K562 (cell line): ENCODE measurements around the gene GPR3. TPM values are rescaled to one million over a fixed set of nuclear protein-coding genes. Genes with fewer than 3 reads are reported as not detected.

Experiments
- ATAC-seq: fragments of 200-7000 bp; cut with Tn5 transposase; 3 replicates; pipeline ENCODE4 v1.9.1; 2020; ENCODE audit warnings: moderate library complexity
- BruUV-seq: library from RNA; stranded (reverse); fragments of 400-500 nt; replicated peaks from 2 replicates; lab custom pipeline; 2021; lab: Mats Ljungman, UMichigan
- CTCF ChIA-PET: fragments of 300-600 bp; formaldehyde crosslinking; extraction: SDS; loops from one replicate; lab custom pipeline; 2021; ENCODE audit warnings: low intra/inter-chr PET ratio; lab: Yijun Ruan, JAX
- POLR2A ChIA-PET: fragments of 300-600, 350-650 bp; sonication (Branson Sonifier 250); formaldehyde crosslinking; extraction: SDS; loops from one replicate; lab custom pipeline; 2021; ENCODE audit warnings: antibody characterized with exemption, inconsistent platforms; lab: Yijun Ruan, JAX
- DNase-seq, 4 experiments: peaks; one replicate each; pipeline versions ENCODE4 v3.0.0 to v3.0.0-alpha.2; 2011 to 2018; ENCODE audit warnings: low spot score in 3 of 4, mixed read lengths in 3 of 4; ENCODE audit errors: extremely low read depth in 1 of 4
- FAIRE-seq: peaks from 2 replicates; lab custom pipeline; 2011; peaks lifted over from hg19 to GRCh38; lab: Jason Lieb, UNC
- H2AFZ ChIP-seq: 2 replicates; pipeline ENCODE4 v1.6.0; 2011; ENCODE audit warnings: low read depth, low read length, control low read depth, inconsistent platforms
- H3K27ac ChIP-seq: fragments of 200-600 bp; 3 replicates; pipeline ENCODE4 v1.8.0; 2011; ENCODE audit warnings: low read depth, mild to moderate bottlenecking, control low read depth, inconsistent platforms, low read length, moderate library complexity, mixed read lengths; ENCODE audit errors: extremely low read depth
- H3K27me3 ChIP-seq, 2 experiments: fragments of 300-600 bp in 1 of 2; 2 replicates in 1 of 2; 3 replicates in 1 of 2; pipeline versions ENCODE4 v1.6.0 to v1.8.0; 2011; ENCODE audit warnings: inconsistent platforms in 2 of 2, low read length in 2 of 2, mild to moderate bottlenecking in 1 of 2, mixed read lengths in 1 of 2, moderate library complexity in 1 of 2; ENCODE audit not compliant: control insufficient read depth in 2 of 2, insufficient read depth in 2 of 2
- H3K36me3 ChIP-seq: fragments of 300-600 bp; 3 replicates; pipeline ENCODE4 v1.8.0; 2011; ENCODE audit warnings: mild to moderate bottlenecking, low read length, inconsistent platforms; ENCODE audit not compliant: control insufficient read depth, insufficient read depth
- H3K4me1 ChIP-seq, 2 experiments: fragments of 200-600 bp in 1 of 2; replicated peaks in 1 of 2; 2 replicates in 1 of 2; 3 replicates in 1 of 2; pipeline versions ENCODE4 v1.5.1 to v1.8.0; 2011; ENCODE audit warnings: inconsistent platforms in 2 of 2, low read length in 2 of 2, mild to moderate bottlenecking in 1 of 2, mixed read lengths in 1 of 2, moderate library complexity in 1 of 2; ENCODE audit not compliant: control insufficient read depth in 2 of 2, insufficient read depth in 2 of 2
- H3K4me2 ChIP-seq: 2 replicates; pipeline ENCODE4 v1.6.1; 2011; ENCODE audit warnings: low read length, control low read depth, inconsistent platforms, mixed read lengths; ENCODE audit not compliant: insufficient read depth
- H3K4me3 ChIP-seq: fragments of 200-600 bp; sonication (generic), shearing (Covaris generic); 2 replicates; pipeline ENCODE4 v1.5.1; 2016; ENCODE audit warnings: control low read depth, inconsistent platforms
- H3K79me2 ChIP-seq: fragments of 200-600 bp; 3 replicates; pipeline ENCODE4 v1.8.0; 2011; ENCODE audit warnings: low read length, inconsistent platforms; ENCODE audit not compliant: control insufficient read depth, insufficient read depth
- H3K9ac ChIP-seq, 2 experiments: 2 replicates each; pipeline versions ENCODE4 v1.6.0 to v1.6.1; 2011; ENCODE audit warnings: low read depth in 2 of 2, low read length in 2 of 2, control low read depth in 1 of 2, inconsistent platforms in 1 of 2, mild to moderate bottlenecking in 1 of 2, mixed read lengths in 1 of 2; ENCODE audit not compliant: insufficient read depth in 1 of 2
- H3K9me1 ChIP-seq: one replicate; pipeline ENCODE4 v1.6.0; 2011; ENCODE audit warnings: inconsistent platforms, mild to moderate bottlenecking, low read length, moderate library complexity; ENCODE audit not compliant: control insufficient read depth, insufficient read depth
- H3K9me3 ChIP-seq: replicated peaks from 2 replicates; pipeline ENCODE4 v1.5.1; 2011; ENCODE audit warnings: low read depth, low read length, inconsistent platforms; ENCODE audit not compliant: control insufficient read depth, insufficient read depth
- H4K20me1 ChIP-seq: replicated peaks from 2 replicates; pipeline ENCODE4 v1.6.1; 2011; ENCODE audit warnings: low read length, inconsistent platforms, mixed read lengths; ENCODE audit not compliant: control insufficient read depth, insufficient read depth
- CBX1 ChIP-seq: sonication (generic); IDR thresholded peaks from 2 replicates; pipeline ENCODE4 v1.6.1; 2016; ENCODE audit warnings: antibody characterized with exemption, low read depth, mild to moderate bottlenecking
- DPF2 ChIP-seq: fragments of 450-650 bp; IDR thresholded peaks from 2 replicates; pipeline ENCODE4 v1.6.1; 2016
- GATA2 ChIP-seq: sonication (generic); formaldehyde crosslinking; IDR thresholded peaks from 2 replicates; pipeline ENCODE4 v1.4.0; 2020; ENCODE audit warnings: mild to moderate bottlenecking, missing genetic modification reagents
- ZNF165 ChIP-seq: fragments of 250-450 bp; sonication (Bioruptor Pico); IDR thresholded peaks from 2 replicates; pipeline ENCODE4 v1.4.0; 2020; ENCODE audit warnings: borderline replicate concordance
- ZNF23 ChIP-seq: fragments of 250-450 bp; sonication (Bioruptor Pico); IDR thresholded peaks from 2 replicates; pipeline ENCODE4 v1.4.0; 2020; ENCODE audit warnings: mild to moderate bottlenecking
- ZNF253 ChIP-seq: fragments of 250-450 bp; sonication (Bioruptor Pico); conservative IDR thresholded peaks from 2 replicates; pipeline ENCODE4 v1.6.1; 2021; ENCODE audit warnings: mild to moderate bottlenecking
- ZNF717 ChIP-seq: fragments of 250-450 bp; sonication (Bioruptor Pico); IDR thresholded peaks from 2 replicates; pipeline ENCODE4 v1.5.0; 2021
- WGBS: fragments of 100-300 bp; shearing (Covaris generic); methylation state at CpG from one replicate; pipeline ENCODE4 v1.1.6; 2016; ENCODE audit warnings: low coverage, mixed read lengths; ENCODE audit not compliant: insufficient coverage; ENCODE audit errors: missing lambda C conversion rate; 5-methylcytosine and 5-hydroxymethylcytosine counted together
- in situ Hi-C: fragments of 300-500 bp; cut with MboI; formaldehyde crosslinking; loops from 4 replicates; pipeline ENCODE4 v1.15.0; 2018; ENCODE audit warnings: inconsistent platforms, mixed read lengths
- intact Hi-C: fragments of 100-400 bp; cut with micrococcal nuclease; formaldehyde crosslinking; loops from 2 replicates; pipeline ENCODE4 v1.14.2; 2022
- polyA plus RNA-seq, 8 experiments: library from polyadenylated mRNA; depleted of rRNA in 4 of 8; stranded (reverse) in 5 of 8; unstranded in 3 of 8; fragments of >200 nt; fragmentation: Nextera tagmentation in 2 of 8; fragmentation: Illumina TruSeq in 1 of 8; extraction: Ambion mirVana in 2 of 8; extraction: Trizol in 1 of 8; gene quantifications; 2 replicates each; pipeline versions ENCODE4 v1.2.1 to v1.2.3, GENCODE V29; 2011 to 2014; ENCODE audit warnings: inconsistent platforms in 1 of 8, missing spikeins in 1 of 8
- total RNA-seq, 7 experiments: library from RNA; depleted of rRNA in 6 of 7; stranded (reverse); fragments of >200 nt in 6 of 7; fragmentation: Illumina TruSeq in 2 of 7; extraction: Trizol in 2 of 7; gene quantifications; 2 replicates each; pipeline versions ENCODE4 v1.2.1 to v1.2.3, GENCODE V29; 2011 to 2021; ENCODE audit warnings: low replicate concordance in 1 of 7
- TF ChIP-seq, protein P1 (sequence below): fragments of 250-450 bp; sonication (Bioruptor Pico); IDR thresholded peaks from 2 replicates; pipeline ENCODE4 v1.4.0; 2020; ENCODE audit warnings: mild to moderate bottlenecking, moderate library complexity
- TF ChIP-seq, protein P2 (sequence below): sonication (generic); formaldehyde crosslinking; IDR thresholded peaks from 2 replicates; pipeline ENCODE4 v1.8.1; 2023; ENCODE audit warnings: mild to moderate bottlenecking, missing genetic modification reagents
- TF ChIP-seq, protein P3 (sequence below): fragments of 200-400 bp; formaldehyde crosslinking; IDR thresholded peaks from 2 replicates; pipeline ENCODE4 v1.6.1; 2017; ENCODE audit warnings: mild to moderate bottlenecking, low read depth, low read length, moderate library complexity
- TF ChIP-seq, protein P4 (sequence below): sonication (generic); formaldehyde crosslinking; IDR thresholded peaks from 2 replicates; pipeline ENCODE4 v1.8.1; 2023; ENCODE audit warnings: mild to moderate bottlenecking, missing genetic modification reagents
- TF ChIP-seq, protein P5 (sequence below): fragments of 250-450 bp; sonication (Bioruptor Pico); IDR thresholded peaks from 2 replicates; pipeline ENCODE4 v1.8.0; 2022; ENCODE audit warnings: moderate library complexity, mild to moderate bottlenecking, inconsistent platforms

Gene GPR3
- total and polyA plus RNA-seq, 9 of the 15 experiments (the other 6 are each of a cell fraction or from before 2014, with no cell fraction given) = 0.24 to 11.5 (median 3.7) TPM

DNA sequence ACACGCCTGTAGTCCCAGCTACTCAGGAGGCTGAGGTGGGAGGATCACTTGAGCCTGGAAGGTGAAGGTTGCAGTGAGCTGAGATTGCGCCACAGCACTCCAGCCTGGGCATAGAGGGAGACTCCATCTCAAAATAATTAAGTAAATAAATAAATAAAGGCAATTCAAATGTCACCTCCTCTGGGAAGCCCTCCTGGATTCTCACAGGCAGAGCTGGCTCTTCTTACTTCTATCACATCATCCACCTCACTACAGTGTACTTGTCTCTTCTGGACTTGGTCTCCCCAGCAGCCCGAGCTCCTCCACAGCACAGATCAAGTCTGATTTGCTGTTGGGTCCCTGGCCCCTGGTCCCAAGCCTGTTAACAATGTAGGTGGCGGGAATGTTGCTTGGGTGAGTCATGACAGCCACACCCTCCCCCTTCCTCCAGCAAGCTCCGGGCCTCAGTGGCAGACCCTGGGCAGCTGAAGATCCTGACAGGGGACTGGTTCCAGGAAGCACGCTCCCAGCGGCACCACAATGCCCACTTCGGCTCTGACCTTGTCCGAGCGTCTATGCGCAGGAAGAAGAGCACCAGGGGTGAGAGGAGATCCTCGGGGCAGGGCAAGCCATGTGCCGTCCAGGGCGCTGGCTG lies 45.3 kb upstream of the GPR3 start:
- Histone ChIP-seq H3K4me3 (no peak overlapping the region), H3K36me3 (no peaks in the 10 kb centered on the region), H3K9me1 (no peaks in the 10 kb centered on the region), H3K79me2 (no peaks in the 10 kb centered on the region; the same call in 2 of the 3 replicates), H3K9me3 (no peaks in the 10 kb centered on the region), H2AFZ (no peak overlapping the region), H3K27ac (no peak overlapping the region), H3K4me1 (peaks cover 32 to 59% of the 10 kb centered on the region in 2 experiments), H3K27me3 (no peaks in the 10 kb centered on the region), H3K9ac (peak overlapping the region in 1 of 2 experiments; percentile 81; a peak in 2 of 4 replicates), H3K4me2 (no peak overlapping the region), H4K20me1 (no peaks in the 10 kb centered on the region)
- POLR2A ChIA-PET = interaction anchor here (0.6 to 1.0 kb wide), 3 partner anchors 15 to 20 kb away, joined by 3 to 4 read pairs (median 3); no protein-coding TSS in a partner anchor
- DNase-seq (peak in 3 of 4 experiments; percentile 40 to 54 (median 53)), ATAC-seq (no peak), FAIRE-seq (no peak)
- intact Hi-C loops (no loop called here), in situ Hi-C loops (no loop called here)
- no TSS peak for BruUV-seq
- CTCF ChIA-PET = no interaction called here
- WGBS = 77% methylated on average over 13 of the region's 14 CpGs
- TF ChIP-seq ZNF253 = no peak
- TF ChIP-seq, protein P1, sequence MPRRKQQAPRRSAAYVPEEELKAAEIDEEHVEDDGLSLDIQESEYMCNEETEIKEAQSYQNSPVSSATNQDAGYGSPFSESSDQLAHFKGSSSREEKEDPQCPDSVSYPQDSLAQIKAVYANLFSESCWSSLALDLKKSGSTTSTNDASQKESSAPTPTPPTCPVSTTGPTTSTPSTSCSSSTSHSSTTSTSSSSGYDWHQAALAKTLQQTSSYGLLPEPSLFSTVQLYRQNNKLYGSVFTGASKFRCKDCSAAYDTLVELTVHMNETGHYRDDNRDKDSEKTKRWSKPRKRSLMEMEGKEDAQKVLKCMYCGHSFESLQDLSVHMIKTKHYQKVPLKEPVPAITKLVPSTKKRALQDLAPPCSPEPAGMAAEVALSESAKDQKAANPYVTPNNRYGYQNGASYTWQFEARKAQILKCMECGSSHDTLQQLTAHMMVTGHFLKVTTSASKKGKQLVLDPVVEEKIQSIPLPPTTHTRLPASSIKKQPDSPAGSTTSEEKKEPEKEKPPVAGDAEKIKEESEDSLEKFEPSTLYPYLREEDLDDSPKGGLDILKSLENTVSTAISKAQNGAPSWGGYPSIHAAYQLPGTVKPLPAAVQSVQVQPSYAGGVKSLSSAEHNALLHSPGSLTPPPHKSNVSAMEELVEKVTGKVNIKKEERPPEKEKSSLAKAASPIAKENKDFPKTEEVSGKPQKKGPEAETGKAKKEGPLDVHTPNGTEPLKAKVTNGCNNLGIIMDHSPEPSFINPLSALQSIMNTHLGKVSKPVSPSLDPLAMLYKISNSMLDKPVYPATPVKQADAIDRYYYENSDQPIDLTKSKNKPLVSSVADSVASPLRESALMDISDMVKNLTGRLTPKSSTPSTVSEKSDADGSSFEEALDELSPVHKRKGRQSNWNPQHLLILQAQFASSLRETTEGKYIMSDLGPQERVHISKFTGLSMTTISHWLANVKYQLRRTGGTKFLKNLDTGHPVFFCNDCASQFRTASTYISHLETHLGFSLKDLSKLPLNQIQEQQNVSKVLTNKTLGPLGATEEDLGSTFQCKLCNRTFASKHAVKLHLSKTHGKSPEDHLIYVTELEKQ (CRISPR knock-in tag) = no peak
- no peak for TF ChIP-seq ZNF23
- TF ChIP-seq ZNF165 (CRISPR knock-in tag) = no peak
- TF ChIP-seq, protein P2, sequence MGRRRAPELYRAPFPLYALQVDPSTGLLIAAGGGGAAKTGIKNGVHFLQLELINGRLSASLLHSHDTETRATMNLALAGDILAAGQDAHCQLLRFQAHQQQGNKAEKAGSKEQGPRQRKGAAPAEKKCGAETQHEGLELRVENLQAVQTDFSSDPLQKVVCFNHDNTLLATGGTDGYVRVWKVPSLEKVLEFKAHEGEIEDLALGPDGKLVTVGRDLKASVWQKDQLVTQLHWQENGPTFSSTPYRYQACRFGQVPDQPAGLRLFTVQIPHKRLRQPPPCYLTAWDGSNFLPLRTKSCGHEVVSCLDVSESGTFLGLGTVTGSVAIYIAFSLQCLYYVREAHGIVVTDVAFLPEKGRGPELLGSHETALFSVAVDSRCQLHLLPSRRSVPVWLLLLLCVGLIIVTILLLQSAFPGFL = no peak
- TF ChIP-seq, protein P3, sequence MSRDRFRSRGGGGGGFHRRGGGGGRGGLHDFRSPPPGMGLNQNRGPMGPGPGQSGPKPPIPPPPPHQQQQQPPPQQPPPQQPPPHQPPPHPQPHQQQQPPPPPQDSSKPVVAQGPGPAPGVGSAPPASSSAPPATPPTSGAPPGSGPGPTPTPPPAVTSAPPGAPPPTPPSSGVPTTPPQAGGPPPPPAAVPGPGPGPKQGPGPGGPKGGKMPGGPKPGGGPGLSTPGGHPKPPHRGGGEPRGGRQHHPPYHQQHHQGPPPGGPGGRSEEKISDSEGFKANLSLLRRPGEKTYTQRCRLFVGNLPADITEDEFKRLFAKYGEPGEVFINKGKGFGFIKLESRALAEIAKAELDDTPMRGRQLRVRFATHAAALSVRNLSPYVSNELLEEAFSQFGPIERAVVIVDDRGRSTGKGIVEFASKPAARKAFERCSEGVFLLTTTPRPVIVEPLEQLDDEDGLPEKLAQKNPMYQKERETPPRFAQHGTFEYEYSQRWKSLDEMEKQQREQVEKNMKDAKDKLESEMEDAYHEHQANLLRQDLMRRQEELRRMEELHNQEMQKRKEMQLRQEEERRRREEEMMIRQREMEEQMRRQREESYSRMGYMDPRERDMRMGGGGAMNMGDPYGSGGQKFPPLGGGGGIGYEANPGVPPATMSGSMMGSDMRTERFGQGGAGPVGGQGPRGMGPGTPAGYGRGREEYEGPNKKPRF = no peak
- TF ChIP-seq DPF2 = 0 out of 2 replicates have a peak, but pooled peaks have one; percentile 36
- no peak for TF ChIP-seq ZNF717 (CRISPR knock-in tag)
- TF ChIP-seq, protein P4, sequence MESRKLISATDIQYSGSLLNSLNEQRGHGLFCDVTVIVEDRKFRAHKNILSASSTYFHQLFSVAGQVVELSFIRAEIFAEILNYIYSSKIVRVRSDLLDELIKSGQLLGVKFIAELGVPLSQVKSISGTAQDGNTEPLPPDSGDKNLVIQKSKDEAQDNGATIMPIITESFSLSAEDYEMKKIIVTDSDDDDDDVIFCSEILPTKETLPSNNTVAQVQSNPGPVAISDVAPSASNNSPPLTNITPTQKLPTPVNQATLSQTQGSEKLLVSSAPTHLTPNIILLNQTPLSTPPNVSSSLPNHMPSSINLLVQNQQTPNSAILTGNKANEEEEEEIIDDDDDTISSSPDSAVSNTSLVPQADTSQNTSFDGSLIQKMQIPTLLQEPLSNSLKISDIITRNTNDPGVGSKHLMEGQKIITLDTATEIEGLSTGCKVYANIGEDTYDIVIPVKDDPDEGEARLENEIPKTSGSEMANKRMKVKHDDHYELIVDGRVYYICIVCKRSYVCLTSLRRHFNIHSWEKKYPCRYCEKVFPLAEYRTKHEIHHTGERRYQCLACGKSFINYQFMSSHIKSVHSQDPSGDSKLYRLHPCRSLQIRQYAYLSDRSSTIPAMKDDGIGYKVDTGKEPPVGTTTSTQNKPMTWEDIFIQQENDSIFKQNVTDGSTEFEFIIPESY (CRISPR knock-in tag) = peak; percentile 87
- TF ChIP-seq, protein P5, sequence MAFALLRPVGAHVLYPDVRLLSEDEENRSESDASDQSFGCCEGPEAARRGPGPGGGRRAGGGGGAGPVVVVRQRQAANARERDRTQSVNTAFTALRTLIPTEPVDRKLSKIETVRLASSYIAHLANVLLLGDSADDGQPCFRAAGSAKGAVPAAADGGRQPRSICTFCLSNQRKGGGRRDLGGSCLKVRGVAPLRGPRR (CRISPR knock-in tag) = no peak
- TF ChIP-seq CBX1 = no peak
- TF ChIP-seq GATA2 (CRISPR knock-in tag) = no peak
